ENCODE measurements around the gene GTPBP10.
A peak's percentile ranks its signal among the peaks of the same experiment; 100 is the strongest.
"Not testable (repeated sequence)": the region's sequence is repeated elsewhere in the genome, so short reads cannot be mapped to it uniquely, and the experiment has no call there.

GTPBP10 gene

DNA sequence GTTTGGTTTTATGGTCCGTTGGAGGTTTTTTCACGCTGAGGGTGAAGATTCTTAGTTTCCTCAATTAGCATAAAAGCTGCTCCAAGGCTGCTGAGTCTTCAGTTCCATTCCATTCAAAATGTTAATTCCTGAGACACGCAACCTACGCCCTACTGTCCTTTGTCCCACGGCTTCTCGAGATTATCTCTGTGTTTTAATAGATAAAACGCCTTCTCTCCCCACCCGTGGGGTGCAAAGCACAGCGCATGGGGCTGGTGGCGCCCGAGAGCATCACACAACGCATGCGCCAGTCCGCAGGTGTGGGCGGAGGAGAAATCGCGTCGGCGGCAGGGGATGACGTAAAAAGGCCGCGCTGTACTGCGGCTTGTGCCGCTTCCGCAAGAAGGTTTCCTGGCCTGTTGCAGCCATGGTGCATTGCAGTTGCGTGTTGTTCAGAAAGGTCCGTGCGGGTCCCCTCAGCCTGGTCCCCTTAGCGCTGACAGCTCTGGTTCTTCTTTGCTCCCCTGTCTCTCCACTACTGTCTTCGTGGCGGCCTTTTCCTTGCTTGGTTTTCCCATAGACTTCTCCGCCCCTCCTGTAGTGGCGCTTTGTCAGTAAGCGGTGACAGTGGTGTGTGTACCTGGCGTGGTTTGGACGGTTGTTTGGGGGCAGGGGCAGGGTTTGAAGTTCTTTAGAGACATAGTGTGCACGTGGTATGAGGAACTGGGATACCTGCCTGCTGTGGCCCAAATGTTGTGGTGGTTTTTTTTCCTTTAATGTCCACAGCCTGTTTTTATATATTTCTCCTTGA lies at the start of gene GTPBP10:
Gene GTPBP10 (plus strand): TSS at position 381 of the 790 bp plus-strand sequence. CDS start 26 bp downstream, at position 407.
- peak; percentile 68 for FAIRE-seq

DNA sequence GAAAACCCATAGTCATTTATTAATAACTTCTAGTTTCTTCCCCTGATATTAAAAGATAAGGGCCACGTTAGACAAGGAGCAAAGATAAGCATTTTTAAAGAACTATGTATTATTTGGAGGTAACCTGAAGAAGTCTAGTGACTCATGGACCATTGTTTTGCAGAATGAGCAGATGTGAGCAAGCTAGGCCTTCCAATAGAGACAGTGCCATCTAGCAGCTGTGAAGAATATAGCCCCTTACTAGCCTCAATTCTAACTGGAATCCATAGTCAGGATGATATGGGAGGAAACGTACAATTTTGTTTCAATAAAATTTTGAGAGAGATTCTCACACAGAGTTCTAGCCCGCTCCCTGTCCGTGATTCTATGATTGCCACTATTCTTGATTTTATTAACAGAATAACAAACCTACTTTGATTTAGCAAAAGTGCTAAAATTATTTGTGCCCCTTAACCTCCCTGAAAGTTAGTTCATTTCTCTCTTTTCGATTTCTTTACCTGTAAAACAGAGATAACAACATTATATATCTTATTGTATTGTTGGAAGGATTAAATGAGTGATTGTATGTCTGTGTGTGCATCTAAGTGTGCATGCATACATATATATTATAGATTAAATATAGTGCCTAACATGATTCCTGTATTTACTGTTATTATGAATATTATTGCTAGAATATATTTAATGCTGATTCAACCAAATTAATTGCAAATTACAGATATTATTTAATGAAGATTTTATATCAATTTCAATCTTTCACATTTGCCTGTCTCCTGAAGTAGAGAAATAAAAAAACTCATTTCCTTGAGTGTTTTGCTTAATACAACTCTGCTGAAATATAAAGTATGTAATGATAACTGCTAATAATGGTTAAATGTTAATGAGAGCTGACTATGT lies 48.1 kb upstream of the GTPBP10 start:
- peak; percentile 46 for FAIRE-seq

DNA sequence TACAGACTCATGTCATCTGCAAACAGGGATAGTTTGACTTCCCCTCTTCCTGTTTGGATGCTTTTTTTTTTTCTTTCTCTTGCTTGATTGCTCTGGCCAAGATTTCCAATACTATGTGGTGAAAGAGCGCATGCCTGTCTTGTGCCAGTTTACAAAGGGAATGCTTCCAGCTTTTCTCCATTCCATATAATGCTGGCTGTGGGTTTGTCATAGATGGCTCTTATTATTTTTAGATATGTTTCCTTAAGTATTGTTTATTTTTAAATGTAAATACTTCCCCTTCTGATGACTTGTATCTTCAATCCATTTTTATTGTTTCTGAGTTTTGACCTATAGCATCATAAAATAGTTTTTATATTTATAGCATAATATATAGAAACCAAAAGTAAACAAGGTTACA lies 43.3 kb upstream of the GTPBP10 start:
- peak; percentile 80 for FAIRE-seq

GRCh38 chr7:90309872-90310271 lies 36.6 kb upstream of the GTPBP10 start:
- FAIRE-seq = no peak

- no peak for FAIRE-seq
Observed at GRCh38 chr7:90311175-90311574, 35.3 kb upstream of the GTPBP10 start.

GRCh38 chr7:90312745-90313144 lies 33.8 kb upstream of the GTPBP10 start:
- no peak for FAIRE-seq

DNA sequence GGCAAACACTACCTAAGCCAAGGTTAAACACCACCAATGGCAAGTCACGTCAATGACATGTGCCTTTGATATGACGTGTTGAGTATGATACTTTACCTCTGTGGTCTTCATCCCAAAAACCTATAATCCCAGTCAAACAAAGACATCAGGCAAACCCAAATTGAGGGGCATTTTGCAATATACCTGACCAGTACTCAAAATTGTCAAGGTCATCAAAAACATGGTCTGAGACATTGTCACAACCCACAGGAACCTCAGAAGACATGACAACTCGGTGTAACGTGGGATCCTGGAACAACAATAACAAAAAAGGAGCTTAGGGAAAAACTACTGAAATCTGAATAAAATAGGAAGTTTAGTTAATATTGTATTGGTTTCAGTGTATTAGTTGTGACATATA lies 32.6 kb upstream of the GTPBP10 start:
- no peak for FAIRE-seq

- no peak for FAIRE-seq
Observed at GRCh38 chr7:90320014-90320413, 26.5 kb upstream of the GTPBP10 start.

DNA sequence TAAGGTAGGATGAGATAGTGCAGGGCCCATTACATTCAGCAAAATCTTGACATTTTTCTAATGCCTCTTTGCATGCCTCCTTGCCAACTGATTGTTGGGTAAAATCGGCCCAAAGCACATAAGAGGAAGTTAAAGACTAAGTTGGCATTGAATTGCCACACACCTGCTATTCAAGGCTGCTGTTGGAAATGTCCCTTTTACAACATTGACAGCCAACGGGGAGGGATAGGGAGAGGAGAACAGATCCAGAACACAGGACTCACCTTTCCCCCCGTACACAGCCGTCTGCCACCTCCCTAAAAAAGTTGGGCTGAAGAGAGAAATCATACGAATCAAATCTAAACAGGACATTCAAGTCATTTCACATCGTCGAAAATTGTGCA lies 26.1 kb upstream of the GTPBP10 start:
- no peak for FAIRE-seq

DNA sequence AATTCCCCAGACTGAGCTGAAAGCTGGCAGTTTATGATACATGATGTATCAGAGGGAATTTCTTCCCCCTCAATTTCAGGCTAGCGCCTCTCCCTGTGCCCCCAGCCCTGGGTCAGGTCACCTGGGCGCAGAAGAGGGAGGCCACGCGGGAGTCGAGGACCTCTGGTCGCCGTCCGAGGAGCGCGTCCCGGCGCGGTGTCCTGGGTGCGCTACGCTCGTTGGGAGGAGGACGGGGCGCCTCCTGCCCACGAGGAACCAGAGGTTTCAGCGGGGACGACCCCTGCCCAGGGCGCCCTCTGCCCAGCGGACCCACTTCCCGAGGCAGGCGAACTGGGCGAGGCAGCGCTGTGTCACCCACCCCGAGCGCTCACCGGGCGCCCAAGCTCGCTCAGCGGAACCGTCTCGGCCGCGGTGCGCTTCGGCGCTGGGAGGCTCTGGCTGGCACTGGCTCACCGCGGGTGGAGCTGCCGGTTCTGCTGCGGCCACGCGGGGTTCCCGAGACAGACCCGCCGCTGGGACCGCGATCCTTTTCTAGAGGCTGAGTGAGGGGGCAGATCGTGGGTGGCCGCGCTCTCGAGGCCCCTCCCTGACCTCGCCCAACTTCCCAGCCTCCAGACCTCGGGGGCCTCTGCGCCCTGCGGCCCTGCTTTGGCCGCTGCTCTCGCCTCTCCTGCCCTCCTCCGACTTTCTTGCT lies 25.6 kb upstream of the GTPBP10 start, which contains the start of gene FAM237B:
Gene FAM237B (minus strand): TSS at position 504 of the 694 bp plus-strand sequence. CDS start 1,556 bp downstream, outside the sequence.
- FAIRE-seq = no peak

GRCh38 chr7:90322837-90323236 lies 23.7 kb upstream of the GTPBP10 start:
- FAIRE-seq = no peak

DNA sequence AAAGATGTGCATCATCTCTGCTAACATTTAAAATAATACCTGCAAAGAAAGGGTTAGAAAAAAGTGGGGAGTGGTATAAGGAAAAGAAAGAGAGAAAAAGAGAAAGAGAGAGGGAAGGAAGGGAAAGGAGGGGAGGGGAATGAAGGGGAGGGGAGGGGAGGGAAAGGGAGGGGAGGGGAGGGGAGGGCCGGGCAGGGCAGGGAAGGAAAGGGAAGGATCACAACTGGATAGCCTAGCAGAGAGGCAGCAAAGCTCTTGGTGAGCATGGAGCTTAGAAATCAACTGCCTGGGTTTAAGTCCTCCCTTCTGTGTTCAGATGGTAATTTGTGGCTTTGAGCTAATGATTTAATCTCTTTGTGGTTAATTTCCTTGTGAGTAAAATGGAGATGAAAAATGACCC lies 20.0 kb upstream of the GTPBP10 start:
- no peak for FAIRE-seq

DNA sequence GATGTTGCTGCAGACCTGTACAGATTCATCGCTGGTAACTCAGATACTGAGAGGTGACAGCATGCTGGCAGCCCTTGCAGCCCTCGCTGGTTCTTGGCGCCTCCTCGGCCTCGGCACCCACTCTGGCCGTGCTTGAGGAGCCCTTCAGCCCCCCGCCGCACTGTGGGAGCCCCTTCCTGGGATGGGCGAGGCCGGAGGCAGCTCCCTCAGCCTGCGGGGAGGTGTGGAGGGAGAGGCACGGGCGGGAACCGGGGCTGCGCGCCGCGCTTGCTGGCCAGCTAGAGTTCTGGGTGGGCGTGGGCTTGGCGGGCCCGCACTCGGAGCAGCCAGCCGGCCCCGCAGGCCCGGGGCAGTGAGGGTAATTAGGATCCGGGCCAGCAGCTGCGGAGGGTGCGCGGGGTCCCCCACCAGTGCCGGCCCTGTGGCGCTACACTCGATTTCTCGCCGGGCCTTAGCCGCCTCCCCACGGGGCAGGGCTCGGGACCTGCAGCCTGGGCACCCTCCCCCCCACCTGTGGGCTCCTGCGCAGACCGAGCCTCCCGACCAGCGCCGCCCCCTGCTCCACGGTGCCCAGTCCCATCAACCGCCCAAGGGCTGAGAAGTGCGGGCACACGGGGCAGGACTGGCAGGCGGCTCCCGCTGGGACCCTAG lies 12.2 kb upstream of the GTPBP10 start:
- FAIRE-seq = no peak

DNA sequence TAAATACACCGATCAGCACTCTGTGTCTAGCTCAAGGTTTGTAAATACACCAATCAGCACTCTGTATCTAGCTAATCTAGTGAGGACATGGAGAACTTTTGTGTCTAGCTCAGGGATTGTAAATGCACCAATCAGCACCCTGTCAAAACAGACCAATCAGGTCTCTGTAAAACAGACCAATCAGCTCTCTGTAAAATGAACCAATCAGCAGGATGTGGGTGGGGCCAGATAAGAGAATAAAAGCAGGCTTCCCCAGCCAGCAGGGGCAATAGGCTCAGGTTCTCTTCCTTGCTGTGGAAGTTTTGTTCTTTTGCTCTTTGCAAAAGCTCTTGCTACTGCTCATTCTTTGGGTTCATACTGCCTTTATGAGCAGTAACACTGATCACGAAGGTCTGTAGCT lies 11.6 kb upstream of the GTPBP10 start:
- not testable (repeated sequence) for FAIRE-seq

DNA sequence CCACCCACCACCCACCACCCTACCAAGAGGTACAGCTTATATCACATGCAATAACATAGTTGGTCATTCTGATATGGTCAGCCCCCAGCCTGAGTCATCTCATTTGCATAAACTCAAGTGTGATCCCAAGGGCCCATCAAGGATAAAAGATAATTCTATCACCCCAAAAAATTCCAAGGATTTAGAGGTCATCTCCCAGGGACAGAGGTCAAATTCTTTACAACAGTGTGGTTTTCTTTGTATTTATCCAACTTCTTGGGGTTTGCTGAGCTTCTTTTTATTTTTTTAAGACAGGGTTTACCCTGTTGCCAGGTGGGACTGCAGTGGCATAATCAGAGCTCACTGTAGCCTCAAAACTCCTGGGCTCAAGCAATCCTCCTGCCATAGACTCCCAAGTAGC lies 9.4 kb upstream of the GTPBP10 start:
- no peak for FAIRE-seq

- no peak for FAIRE-seq
Observed at GRCh38 chr7:90345016-90345415, 1.5 kb upstream of the GTPBP10 start.

GRCh38 chr7:90345595-90346335 lies 751 bp upstream of the GTPBP10 start:
- FAIRE-seq = no peak

- FAIRE-seq = no peak
Observed at GRCh38 chr7:90347759-90348158, 1.2 kb downstream of the GTPBP10 start.

DNA sequence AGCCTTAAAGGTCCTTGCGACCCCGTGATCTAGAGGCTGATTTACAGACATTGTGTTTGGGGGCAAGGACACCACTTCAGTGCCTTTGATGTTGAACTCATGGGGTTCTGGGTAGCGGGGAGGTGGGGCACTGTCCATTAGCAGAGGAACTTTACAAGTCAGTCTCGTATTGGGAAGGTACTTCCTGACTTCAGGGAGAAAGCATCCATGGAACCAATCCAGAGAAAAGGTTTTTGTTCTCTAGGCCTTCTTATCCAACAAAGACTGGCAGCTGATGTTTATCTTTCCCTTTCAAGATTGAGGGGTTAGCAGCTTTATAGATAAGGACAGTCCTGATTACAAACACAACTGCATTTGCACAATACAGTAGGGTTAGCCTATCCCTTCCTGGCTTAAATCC lies 2.8 kb downstream of the GTPBP10 start:
- no peak for FAIRE-seq

GRCh38 chr7:90350032-90350431 lies 3.5 kb downstream of the GTPBP10 start:
- FAIRE-seq = not testable (repeated sequence)

DNA sequence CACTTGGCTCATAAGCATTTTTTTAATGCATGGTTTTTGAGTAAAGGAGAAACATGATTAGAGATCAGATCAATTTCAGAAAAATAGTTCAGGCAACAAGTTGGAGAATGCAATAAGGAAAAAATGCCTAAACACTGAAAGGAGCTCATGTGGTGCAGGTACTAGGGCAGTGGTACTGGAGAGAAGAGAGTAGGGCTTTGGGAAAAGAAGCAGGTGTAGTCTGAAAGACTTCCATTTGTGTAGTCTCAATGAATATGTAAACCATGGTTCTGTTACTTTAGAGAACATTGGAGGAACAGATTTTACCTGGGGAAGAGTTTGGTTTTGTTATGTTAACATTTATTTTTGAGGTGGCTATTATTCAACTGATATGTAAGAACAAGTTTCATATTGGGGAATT lies 5.5 kb downstream of the GTPBP10 start:
- FAIRE-seq = no peak

DNA sequence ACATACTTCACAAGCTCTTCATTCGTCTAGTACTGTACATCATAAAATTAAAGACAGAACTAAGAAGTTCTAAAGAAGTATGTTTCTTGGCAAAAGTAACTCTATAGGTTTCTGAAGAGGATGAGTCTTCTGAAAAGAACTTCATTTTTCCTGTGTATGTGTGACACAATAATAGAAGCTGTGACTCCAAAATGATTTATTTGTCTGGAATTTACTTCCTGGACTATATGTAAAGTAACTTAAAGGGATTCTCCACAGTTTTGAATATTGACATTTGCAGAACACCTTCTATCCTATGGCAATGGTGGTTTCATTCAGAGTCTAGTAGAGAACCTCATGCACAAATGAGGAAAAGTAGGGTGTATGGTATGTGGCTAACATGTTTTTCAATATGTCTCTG lies 36.9 kb downstream of the GTPBP10 start:
- no peak for FAIRE-seq
